ENCODE results near the gene CSNK1G3. TPM values are rescaled to one million over a fixed set of nuclear protein-coding genes. Genes with fewer than 3 reads are reported as not detected.

Gene CSNK1G3
- polyA plus RNA-seq, 2 of the 4 experiments (the other 2 are of a cell fraction), result 24.0 to 50.9 TPM

- ChIA-PET POLR2A (no interaction called here), CTCF (no interaction called here)
- DNase-seq (ENCODE audit: low read depth in 1 of 2, low spot score in 1 of 2) (no peak), FAIRE-seq (no peak), ATAC-seq (no peak)
- Histone ChIP-seq H3K4me3 (no peak overlapping the region), H3K9me3 (no peaks in the 10 kb centered on the region), H3K27ac (no peak overlapping the region), H3K4me2 (no peak overlapping the region), H3K4me1 (peaks cover 32% of the 10 kb centered on the region)
- TF ChIP-seq HOXB13 (CRISPR knock-in tag; IDR thresholded peaks at IDR 0.05; ENCODE audit: low read depth) (no peak), ZNF302 (CRISPR knock-in tag; IDR thresholded peaks at IDR 0.05) (no peak), KDM5A (IDR thresholded peaks at IDR 0.05) (no peak), MAZ (IDR thresholded peaks at IDR 0.05; ENCODE audit: borderline replicate concordance, low read depth, low read length) (no peak), NFE2L2 (conservative IDR thresholded peaks at IDR 0.05; ENCODE audit: low read length) (no peak), ZSCAN20 (CRISPR knock-in tag; IDR thresholded peaks at IDR 0.05) (no peak), HEYL (CRISPR knock-in tag; IDR thresholded peaks at IDR 0.05) (no peak), TP53 (CRISPR knock-in tag; IDR thresholded peaks at IDR 0.05) (no peak), KDM1A (IDR thresholded peaks at IDR 0.05; ENCODE audit: low read depth) (no peak)
- WGBS (ENCODE audit: missing lambda C conversion rate), result 89% methylated on average over 3 of the region's 3 CpGs
These were observed 3.9 kb downstream of the CSNK1G3 start for GRCh38 chr5:123515904-123516303.

- 80% methylated on average over 3 of the region's 3 CpGs for WGBS (ENCODE audit: missing lambda C conversion rate)
- POLR2A ChIA-PET, result interaction anchor here (0.7 kb wide), 1 partner anchor 11 kb away, joined by 7 read pairs; no protein-coding TSS in a partner anchor
- FAIRE-seq (no peak), ATAC-seq (no peak), DNase-seq (ENCODE audit: low read depth in 1 of 2, low spot score in 1 of 2) (no peak)
- Histone ChIP-seq H3K4me2 (no peak overlapping the region), H3K27ac (no peak overlapping the region), H3K4me3 (no peak overlapping the region), H3K4me1 (peaks cover 32% of the 10 kb centered on the region), H3K9me3 (no peaks in the 10 kb centered on the region)
- CTCF ChIA-PET, result interaction anchor here (0.7 kb wide), 1 partner anchor 93 kb away, joined by 3 read pairs; no protein-coding TSS in a partner anchor
- TF ChIP-seq CBX2 (IDR thresholded peaks at IDR 0.05; ENCODE audit: borderline replicate concordance, low read depth), result no peak
- TF ChIP-seq EHF (CRISPR knock-in tag; IDR thresholded peaks at IDR 0.05), result no peak
- no peak for TF ChIP-seq USF2 (IDR thresholded peaks at IDR 0.05)
- TF ChIP-seq CHD4 (IDR thresholded peaks at IDR 0.05; ENCODE audit: borderline replicate concordance), result no peak
- TF ChIP-seq MAZ (IDR thresholded peaks at IDR 0.05; ENCODE audit: borderline replicate concordance, low read depth, low read length), result no peak
- no peak for TF ChIP-seq REST (IDR thresholded peaks at IDR 0.05)
- no peak for TF ChIP-seq MAX (IDR thresholded peaks at IDR 0.05)
- TF ChIP-seq KDM1A (IDR thresholded peaks at IDR 0.05; ENCODE audit: low read depth), result no peak
- no peak for TF ChIP-seq EP300 (IDR thresholded peaks at IDR 0.05)
- no peak for TF ChIP-seq FOXS1 (CRISPR knock-in tag; IDR thresholded peaks at IDR 0.05)
- no peak for TF ChIP-seq ESRRA (IDR thresholded peaks at IDR 0.05; ENCODE audit: borderline replicate concordance, low read length)
- TF ChIP-seq SREBF2 (IDR thresholded peaks at IDR 0.05), result no peak
These were observed 5.5 kb downstream of the CSNK1G3 start for GRCh38 chr5:123517476-123517875.

GRCh38 chr5:123518111-123518510 lies 6.1 kb downstream of the CSNK1G3 start:
- Histone ChIP-seq H3K4me2 (no peak overlapping the region), H3K4me1 (peaks cover 32% of the 10 kb centered on the region), H3K9me3 (no peaks in the 10 kb centered on the region), H3K4me3 (no peak overlapping the region), H3K27ac (no peak overlapping the region)
- POLR2A ChIA-PET, result interaction anchor here (0.7 kb wide), 1 partner anchor 12 kb away, joined by 7 read pairs; no protein-coding TSS in a partner anchor
- ATAC-seq (0 out of 6 replicates have a peak, but pooled peaks of 1 of the 2 experiments have one; percentile 23), DNase-seq (ENCODE audit: low read depth in 1 of 2, low spot score in 1 of 2) (no peak), FAIRE-seq (no peak)
- CTCF ChIA-PET, result interaction anchor here (0.7 kb wide), 1 partner anchor 93 kb away, joined by 3 read pairs; no protein-coding TSS in a partner anchor
- TF ChIP-seq MYC (IDR thresholded peaks at IDR 0.05; ENCODE audit: borderline replicate concordance, low read length), result no peak
- TF ChIP-seq HOXB13 (CRISPR knock-in tag; IDR thresholded peaks at IDR 0.05; ENCODE audit: low read depth), result no peak
- TF ChIP-seq NR3C1 (IDR thresholded peaks at IDR 0.05), result no peak
- no peak for TF ChIP-seq CTCF (IDR thresholded peaks at IDR 0.05)
- no peak for TF ChIP-seq NFE2L2 (conservative IDR thresholded peaks at IDR 0.05; ENCODE audit: low read length)
- TF ChIP-seq NPAS2 (CRISPR knock-in tag; IDR thresholded peaks at IDR 0.05; ENCODE audit: borderline replicate concordance), result no peak
- TF ChIP-seq SREBF2 (IDR thresholded peaks at IDR 0.05), result no peak
- TF ChIP-seq HDAC2 (IDR thresholded peaks at IDR 0.05), result no peak
- TF ChIP-seq CBX8 (IDR thresholded peaks at IDR 0.05), result no peak
- TF ChIP-seq HOXB5 (CRISPR knock-in tag; IDR thresholded peaks at IDR 0.05), result no peak
- TF ChIP-seq TFCP2L1 (CRISPR knock-in tag; IDR thresholded peaks at IDR 0.05), result no peak
- TF ChIP-seq KDM1A (IDR thresholded peaks at IDR 0.05; ENCODE audit: low read depth), result no peak
- TF ChIP-seq CEBPB (IDR thresholded peaks at IDR 0.05), result no peak
- TF ChIP-seq RNF2 (IDR thresholded peaks at IDR 0.05; ENCODE audit: borderline replicate concordance, low read depth), result no peak

All from A549 (cell line).